HCT116 (cell line): ENCODE measurements around the gene STK39. TPM values are rescaled to one million over a fixed set of nuclear protein-coding genes. Genes with fewer than 3 reads are reported as not detected.

Experiments used
- ATAC-seq: fragments of 200-7000 bp; cut with Tn5 transposase; 2 replicates; pipeline ENCODE4 v1.9.1; 2020; ENCODE audit warnings: mild to moderate bottlenecking, moderate library complexity
- BruUV-seq: library from RNA; stranded (reverse); fragments of 400-500 nt; replicated peaks from 2 replicates; lab custom pipeline; 2021; lab: Mats Ljungman, UMichigan
- CTCF ChIA-PET: fragments of 300-600 bp; sonication (Branson Sonifier 250); formaldehyde crosslinking; loops from one replicate; lab custom pipeline; 2021; ENCODE audit warnings: antibody characterized with exemption; lab: Charles Lee
- POLR2A ChIA-PET: fragments of 300-600, 350-600 bp; sonication (Branson Sonifier 250); formaldehyde crosslinking; loops from one replicate; lab custom pipeline; 2021; ENCODE audit warnings: antibody characterized with exemption; lab: Charles Lee
- RAD21 ChIA-PET, 2 experiments: fragments of 300-600 bp; sonication (Branson Sonifier 250); formaldehyde crosslinking; loops; one replicate each; lab custom pipeline; 2023; ENCODE audit warnings: low total read pairs in 2 of 2; ENCODE audit not compliant: uncharacterized antibody in 2 of 2, unreplicated experiment in 2 of 2, low non-redundant PET in 1 of 2; lab: Charles Lee
- DNase-seq: peaks from one replicate; pipeline ENCODE4 v3.0.0-alpha.2; 2010; ENCODE audit warnings: low read depth, low spot score
- H2AFZ ChIP-seq: fragments of 200-600 bp; shearing (Covaris generic), sonication (generic); 2 replicates; pipeline ENCODE4 v1.6.1; 2017; ENCODE audit warnings: low read depth, mixed run types, mixed read lengths, antibody characterized with exemption, low read length; ENCODE audit not compliant: poor library complexity, severe bottlenecking
- H3K27ac ChIP-seq: 2 replicates; pipeline ENCODE4 v1.5.1; 2012; ENCODE audit warnings: low read depth, low read length
- H3K27me3 ChIP-seq: fragments of 200-600 bp; sonication (generic); 2 replicates; pipeline ENCODE4 v1.6.1; 2016; ENCODE audit warnings: mixed run types, low read length, mixed read lengths; ENCODE audit not compliant: insufficient read depth
- H3K36me3 ChIP-seq, 2 experiments: fragments of 200-500 bp in 1 of 2; fragments of 200-600 bp in 1 of 2; sonication (Bioruptor generic) in 1 of 2; sonication (generic) in 1 of 2; 2 replicates each; pipeline versions ENCODE4 v1.5.1 to v1.6.1; 2014 to 2016; ENCODE audit warnings: low read length in 2 of 2, inconsistent platforms in 1 of 2, mixed read lengths in 1 of 2, mixed run types in 1 of 2; ENCODE audit not compliant: insufficient read depth in 2 of 2, control insufficient read depth in 1 of 2
- H3K4me1 ChIP-seq, 2 experiments: fragments of 200-600 bp in 1 of 2; sonication (generic) in 1 of 2; 2 replicates each; pipeline versions ENCODE4 v1.5.1 to v1.6.1; 2012 to 2017; ENCODE audit warnings: low read length in 2 of 2, inconsistent platforms in 1 of 2, mild to moderate bottlenecking in 1 of 2, mixed read lengths in 1 of 2, mixed run types in 1 of 2, moderate library complexity in 1 of 2; ENCODE audit not compliant: insufficient read depth in 2 of 2, control insufficient read depth in 1 of 2
- H3K4me2 ChIP-seq: fragments of 200-600 bp; sonication (generic); 2 replicates; pipeline ENCODE4 v1.6.1; 2017; ENCODE audit warnings: mixed run types, low read length, mixed read lengths
- H3K4me3 ChIP-seq, 2 experiments: fragments of 200-600 bp in 1 of 2; sonication (generic) in 1 of 2; replicated peaks in 1 of 2; 2 replicates each; pipeline ENCODE4 v1.5.1; 2011 to 2016; ENCODE audit warnings: low read length in 2 of 2, control low read depth in 1 of 2, low read depth in 1 of 2, mild to moderate bottlenecking in 1 of 2, mixed read lengths in 1 of 2, mixed run types in 1 of 2
- H3K79me2 ChIP-seq: fragments of 200-600 bp; sonication (generic); 2 replicates; pipeline ENCODE4 v1.6.1; 2017; ENCODE audit warnings: mild to moderate bottlenecking, mixed run types, low read length, moderate library complexity, mixed read lengths; ENCODE audit not compliant: insufficient read depth
- H3K9ac ChIP-seq: fragments of 200-600 bp; sonication (generic); 2 replicates; pipeline ENCODE4 v1.6.1; 2016; ENCODE audit warnings: low read length, mixed read lengths
- H3K9me2 ChIP-seq: fragments of 200-600 bp; sonication (generic), shearing (Covaris generic); 2 replicates; pipeline ENCODE4 v1.6.1; 2017; ENCODE audit warnings: mixed run types, mild to moderate bottlenecking, moderate library complexity; ENCODE audit not compliant: insufficient read depth
- H3K9me3 ChIP-seq, 2 experiments: fragments of 200-500 bp in 1 of 2; fragments of 200-600 bp in 1 of 2; sonication (Bioruptor generic) in 1 of 2; sonication (generic) in 1 of 2; 2 replicates each; pipeline ENCODE4 v1.6.1; 2014 to 2017; ENCODE audit warnings: low read length in 2 of 2, mixed read lengths in 2 of 2, inconsistent platforms in 1 of 2, low read depth in 1 of 2, mild to moderate bottlenecking in 1 of 2, mixed run types in 1 of 2, moderate library complexity in 1 of 2; ENCODE audit not compliant: control insufficient read depth in 1 of 2, insufficient read depth in 1 of 2
- H4K20me1 ChIP-seq: fragments of 200-600 bp; sonication (generic), shearing (Covaris generic); 2 replicates; pipeline ENCODE4 v1.6.1; 2017; ENCODE audit warnings: mixed run types, mild to moderate bottlenecking, moderate library complexity; ENCODE audit not compliant: insufficient read depth
- CBX3 ChIP-seq: IDR thresholded peaks from 2 replicates; pipeline ENCODE4 v1.6.1; 2012; ENCODE audit warnings: low read depth
- CEBPB ChIP-seq: IDR thresholded peaks from 2 replicates; pipeline ENCODE4 v1.6.1; 2012; ENCODE audit warnings: low read depth
- EGR1 ChIP-seq: IDR thresholded peaks from 2 replicates; pipeline ENCODE4 v1.6.1; 2012; ENCODE audit warnings: low read depth
- ELF1 ChIP-seq: IDR thresholded peaks from 2 replicates; pipeline ENCODE4 v1.6.1; 2012; ENCODE audit warnings: low read depth, borderline replicate concordance
- EZH2 ChIP-seq: fragments of 200-600 bp; sonication (generic); IDR thresholded peaks from 2 replicates; pipeline ENCODE4 v1.6.1; 2017; ENCODE audit warnings: antibody characterized with exemption, mixed run types
- FOSL1 ChIP-seq: IDR thresholded peaks from 2 replicates; pipeline ENCODE4 v1.6.1; 2012; ENCODE audit warnings: low read depth
- JUND ChIP-seq: IDR thresholded peaks from 2 replicates; pipeline ENCODE4 v1.6.1; 2012
- POLR2AphosphoS5 ChIP-seq: IDR thresholded peaks from 2 replicates; pipeline ENCODE4 v1.6.1; 2011; ENCODE audit warnings: mild to moderate bottlenecking, low read depth, low read length, moderate library complexity
- SIN3A ChIP-seq: IDR thresholded peaks from 2 replicates; pipeline ENCODE4 v1.6.1; 2012; ENCODE audit warnings: low read depth
- SRF ChIP-seq: IDR thresholded peaks from 2 replicates; pipeline ENCODE4 v1.6.1; 2012; ENCODE audit warnings: low read depth
- TCF7L2 ChIP-seq: IDR thresholded peaks from 2 replicates; pipeline ENCODE4 v1.7.0; 2011; ENCODE audit warnings: borderline replicate concordance, inconsistent platforms; ENCODE audit not compliant: insufficient read depth, insufficient read length; ENCODE audit errors: extremely low read depth
- YY1 ChIP-seq: IDR thresholded peaks from 2 replicates; pipeline ENCODE4 v1.6.1; 2011; ENCODE audit warnings: low read length, low read depth, moderate library complexity, mild to moderate bottlenecking; ENCODE audit not compliant: insufficient replicate concordance; ENCODE audit errors: extremely low read depth
- ZFX ChIP-seq: fragments of 450-650 bp; IDR thresholded peaks from 2 replicates; pipeline ENCODE4 v1.6.1; 2017
- intact Hi-C: fragments of 100-400 bp; cut with micrococcal nuclease; formaldehyde crosslinking; loops from 2 replicates; pipeline ENCODE4 v1.10.0; 2022
- total RNA-seq: library from RNA; stranded (reverse); gene quantifications from one replicate; pipeline ENCODE4 v1.2.1, GENCODE V29; 2021; ENCODE audit not compliant: unreplicated experiment
- TF ChIP-seq, protein P1 (sequence below), 3 experiments: fragments of 200-600 bp in 1 of 3; sonication (generic) in 1 of 3; IDR thresholded peaks in 2 of 3; conservative IDR thresholded peaks in 1 of 3; 2 replicates each; pipeline ENCODE4 v1.5.1; 2012 to 2017; ENCODE audit warnings: low read depth in 2 of 3, low read length in 2 of 3, antibody characterized with exemption in 1 of 3, borderline replicate concordance in 1 of 3, control low read depth in 1 of 3, mild to moderate bottlenecking in 1 of 3, mixed read lengths in 1 of 3, mixed run types in 1 of 3, moderate library complexity in 1 of 3; ENCODE audit not compliant: insufficient read depth in 1 of 3
- TF ChIP-seq, protein P2 (sequence below): IDR thresholded peaks from 2 replicates; pipeline ENCODE4 v1.6.1; 2012
- TF ChIP-seq, protein P3 (sequence below): IDR thresholded peaks from 2 replicates; pipeline ENCODE4 v1.6.1; 2012; ENCODE audit warnings: low read depth
- TF ChIP-seq, protein P4 (sequence below): IDR thresholded peaks from 2 replicates; pipeline ENCODE4 v1.6.1; 2012
- TF ChIP-seq, protein P5 (sequence below): IDR thresholded peaks from 2 replicates; pipeline ENCODE4 v1.6.1; 2011; ENCODE audit warnings: mild to moderate bottlenecking, low read length, moderate library complexity; ENCODE audit not compliant: insufficient replicate concordance; ENCODE audit errors: extremely low read depth

Gene STK39
- total RNA-seq, 1 experiment from 2014 or later: 118 TPM

DNA sequence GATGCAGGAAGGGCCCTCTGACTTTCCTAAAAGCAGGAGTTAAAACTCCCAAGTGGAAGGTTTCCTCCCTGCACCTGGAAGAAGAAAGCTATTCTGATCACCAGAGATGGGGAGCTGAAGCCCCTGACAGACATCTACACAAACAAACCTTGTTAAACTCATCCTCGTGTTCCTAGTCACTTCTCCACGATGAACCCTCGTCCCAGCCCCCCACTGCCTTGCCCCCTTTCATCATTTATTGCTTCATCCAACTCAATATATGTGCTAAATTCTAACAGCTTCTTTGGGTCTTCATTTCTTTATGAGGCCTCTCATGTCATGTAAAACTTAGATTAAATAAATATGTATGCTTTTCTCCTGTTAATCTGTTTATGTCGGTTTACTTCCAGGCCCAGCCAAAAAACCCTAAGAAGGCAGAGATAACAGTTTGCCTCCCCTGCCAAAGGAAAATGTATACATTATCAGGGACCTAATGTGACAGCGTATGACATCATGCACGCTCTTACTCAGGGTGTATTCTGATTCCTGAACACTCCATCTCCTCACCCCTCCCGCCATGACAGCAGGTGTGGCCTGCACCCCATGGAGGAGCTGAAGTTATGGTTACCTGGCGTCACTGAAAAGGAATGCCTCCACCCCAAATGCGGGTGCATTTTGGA, 287.2 kb downstream of the STK39 start:
- Histone ChIP-seq H2AFZ (no peak overlapping the region), H3K27me3 (no peaks in the 10 kb centered on the region), H3K79me2 (no peaks in the 10 kb centered on the region), H3K4me1 (no peaks in the 10 kb centered on the region), H3K4me2 (no peak overlapping the region), H3K9ac (no peak overlapping the region), H4K20me1 (no peaks in the 10 kb centered on the region; the same call in 1 of the 2 replicates), H3K9me3 (no peaks in the 10 kb centered on the region), H3K4me3 (no peak overlapping the region), H3K27ac (no peak overlapping the region), H3K36me3 (peaks cover 0 to 18% of the 10 kb centered on the region in 2 experiments; a peak in 2 of 4 replicates), H3K9me2 (no peaks in the 10 kb centered on the region)
- CTCF ChIA-PET: no interaction called here
- TF ChIP-seq EGR1 (no peak), SRF (no peak), CEBPB (no peak), CBX3 (no peak), FOSL1 (no peak), SIN3A (no peak), ELF1 (no peak), JUND (no peak), TCF7L2 (no peak), POLR2AphosphoS5 (no peak), YY1 (no peak), ZFX (no peak), EZH2 (no peak)
- TF ChIP-seq, protein P1, sequence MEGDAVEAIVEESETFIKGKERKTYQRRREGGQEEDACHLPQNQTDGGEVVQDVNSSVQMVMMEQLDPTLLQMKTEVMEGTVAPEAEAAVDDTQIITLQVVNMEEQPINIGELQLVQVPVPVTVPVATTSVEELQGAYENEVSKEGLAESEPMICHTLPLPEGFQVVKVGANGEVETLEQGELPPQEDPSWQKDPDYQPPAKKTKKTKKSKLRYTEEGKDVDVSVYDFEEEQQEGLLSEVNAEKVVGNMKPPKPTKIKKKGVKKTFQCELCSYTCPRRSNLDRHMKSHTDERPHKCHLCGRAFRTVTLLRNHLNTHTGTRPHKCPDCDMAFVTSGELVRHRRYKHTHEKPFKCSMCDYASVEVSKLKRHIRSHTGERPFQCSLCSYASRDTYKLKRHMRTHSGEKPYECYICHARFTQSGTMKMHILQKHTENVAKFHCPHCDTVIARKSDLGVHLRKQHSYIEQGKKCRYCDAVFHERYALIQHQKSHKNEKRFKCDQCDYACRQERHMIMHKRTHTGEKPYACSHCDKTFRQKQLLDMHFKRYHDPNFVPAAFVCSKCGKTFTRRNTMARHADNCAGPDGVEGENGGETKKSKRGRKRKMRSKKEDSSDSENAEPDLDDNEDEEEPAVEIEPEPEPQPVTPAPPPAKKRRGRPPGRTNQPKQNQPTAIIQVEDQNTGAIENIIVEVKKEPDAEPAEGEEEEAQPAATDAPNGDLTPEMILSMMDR (IDR thresholded peaks at IDR 0.05 in 2 of 3, conservative IDR thresholded peaks at IDR 0.05 in 1 of 3; ENCODE audit: borderline replicate concordance in 1 of 3, insufficient read depth in 1 of 3, low read depth in 2 of 3, low read length in 2 of 3): no peak
- TF ChIP-seq, protein P2, sequence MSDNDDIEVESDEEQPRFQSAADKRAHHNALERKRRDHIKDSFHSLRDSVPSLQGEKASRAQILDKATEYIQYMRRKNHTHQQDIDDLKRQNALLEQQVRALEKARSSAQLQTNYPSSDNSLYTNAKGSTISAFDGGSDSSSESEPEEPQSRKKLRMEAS: no peak
- TF ChIP-seq, protein P3, sequence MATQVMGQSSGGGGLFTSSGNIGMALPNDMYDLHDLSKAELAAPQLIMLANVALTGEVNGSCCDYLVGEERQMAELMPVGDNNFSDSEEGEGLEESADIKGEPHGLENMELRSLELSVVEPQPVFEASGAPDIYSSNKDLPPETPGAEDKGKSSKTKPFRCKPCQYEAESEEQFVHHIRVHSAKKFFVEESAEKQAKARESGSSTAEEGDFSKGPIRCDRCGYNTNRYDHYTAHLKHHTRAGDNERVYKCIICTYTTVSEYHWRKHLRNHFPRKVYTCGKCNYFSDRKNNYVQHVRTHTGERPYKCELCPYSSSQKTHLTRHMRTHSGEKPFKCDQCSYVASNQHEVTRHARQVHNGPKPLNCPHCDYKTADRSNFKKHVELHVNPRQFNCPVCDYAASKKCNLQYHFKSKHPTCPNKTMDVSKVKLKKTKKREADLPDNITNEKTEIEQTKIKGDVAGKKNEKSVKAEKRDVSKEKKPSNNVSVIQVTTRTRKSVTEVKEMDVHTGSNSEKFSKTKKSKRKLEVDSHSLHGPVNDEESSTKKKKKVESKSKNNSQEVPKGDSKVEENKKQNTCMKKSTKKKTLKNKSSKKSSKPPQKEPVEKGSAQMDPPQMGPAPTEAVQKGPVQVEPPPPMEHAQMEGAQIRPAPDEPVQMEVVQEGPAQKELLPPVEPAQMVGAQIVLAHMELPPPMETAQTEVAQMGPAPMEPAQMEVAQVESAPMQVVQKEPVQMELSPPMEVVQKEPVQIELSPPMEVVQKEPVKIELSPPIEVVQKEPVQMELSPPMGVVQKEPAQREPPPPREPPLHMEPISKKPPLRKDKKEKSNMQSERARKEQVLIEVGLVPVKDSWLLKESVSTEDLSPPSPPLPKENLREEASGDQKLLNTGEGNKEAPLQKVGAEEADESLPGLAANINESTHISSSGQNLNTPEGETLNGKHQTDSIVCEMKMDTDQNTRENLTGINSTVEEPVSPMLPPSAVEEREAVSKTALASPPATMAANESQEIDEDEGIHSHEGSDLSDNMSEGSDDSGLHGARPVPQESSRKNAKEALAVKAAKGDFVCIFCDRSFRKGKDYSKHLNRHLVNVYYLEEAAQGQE: no peak
- TF ChIP-seq, protein P4, sequence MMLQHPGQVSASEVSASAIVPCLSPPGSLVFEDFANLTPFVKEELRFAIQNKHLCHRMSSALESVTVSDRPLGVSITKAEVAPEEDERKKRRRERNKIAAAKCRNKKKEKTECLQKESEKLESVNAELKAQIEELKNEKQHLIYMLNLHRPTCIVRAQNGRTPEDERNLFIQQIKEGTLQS: no peak
- TF ChIP-seq, protein P5, sequence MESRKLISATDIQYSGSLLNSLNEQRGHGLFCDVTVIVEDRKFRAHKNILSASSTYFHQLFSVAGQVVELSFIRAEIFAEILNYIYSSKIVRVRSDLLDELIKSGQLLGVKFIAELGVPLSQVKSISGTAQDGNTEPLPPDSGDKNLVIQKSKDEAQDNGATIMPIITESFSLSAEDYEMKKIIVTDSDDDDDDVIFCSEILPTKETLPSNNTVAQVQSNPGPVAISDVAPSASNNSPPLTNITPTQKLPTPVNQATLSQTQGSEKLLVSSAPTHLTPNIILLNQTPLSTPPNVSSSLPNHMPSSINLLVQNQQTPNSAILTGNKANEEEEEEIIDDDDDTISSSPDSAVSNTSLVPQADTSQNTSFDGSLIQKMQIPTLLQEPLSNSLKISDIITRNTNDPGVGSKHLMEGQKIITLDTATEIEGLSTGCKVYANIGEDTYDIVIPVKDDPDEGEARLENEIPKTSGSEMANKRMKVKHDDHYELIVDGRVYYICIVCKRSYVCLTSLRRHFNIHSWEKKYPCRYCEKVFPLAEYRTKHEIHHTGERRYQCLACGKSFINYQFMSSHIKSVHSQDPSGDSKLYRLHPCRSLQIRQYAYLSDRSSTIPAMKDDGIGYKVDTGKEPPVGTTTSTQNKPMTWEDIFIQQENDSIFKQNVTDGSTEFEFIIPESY: no peak
- intact Hi-C loops: no loop called here
- BruUV-seq: no TSS peak
- ATAC-seq (no peak), DNase-seq (no peak)
- POLR2A ChIA-PET: no interaction called here
- RAD21 ChIA-PET: no interaction called here
